ENCODE measurements around the gene PLP2.
A peak's percentile ranks its signal among the peaks of the same experiment; 100 is the strongest.

PLP2 gene

DNA sequence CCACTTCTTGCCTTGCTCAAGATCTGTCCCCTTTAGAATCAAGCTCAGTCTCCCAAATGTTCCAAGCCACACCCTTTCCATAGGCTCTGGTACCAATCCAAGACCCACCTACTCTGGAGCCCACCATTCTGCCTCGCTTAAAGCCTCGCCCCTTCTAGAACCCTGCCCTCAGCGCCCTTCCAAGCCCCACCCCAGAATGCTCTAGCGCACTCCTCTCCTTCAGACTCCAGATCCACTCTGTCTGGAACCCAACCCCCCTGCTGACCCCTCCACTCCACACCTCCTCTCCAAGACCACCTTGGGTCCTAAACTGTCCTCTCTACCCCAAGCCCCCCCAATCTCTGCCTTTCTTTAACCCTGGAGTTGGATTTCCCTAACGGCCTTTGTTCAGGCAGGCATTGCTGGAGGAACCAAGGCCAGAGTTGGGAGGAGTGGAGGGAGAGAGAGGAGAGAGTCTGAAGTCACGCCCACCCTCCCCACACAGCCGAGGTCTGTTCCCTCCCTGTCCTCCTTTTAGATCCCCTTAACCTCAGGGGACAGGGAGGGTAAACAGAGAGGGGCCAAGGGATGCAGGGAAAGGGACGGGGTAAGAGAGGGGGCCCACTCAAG lies 16.9 kb downstream of the PLP2 start:
- Mint-ChIP-seq H3K27ac (no peak overlapping the region), H3K9me3 (no peaks in the 10 kb centered on the region), H3K36me3 (ENCODE audit: low read depth) (no peaks in the 10 kb centered on the region), H3K4me3 (no peak overlapping the region), H3K4me1 (ENCODE audit: low read depth) (peaks cover 43% of the 10 kb centered on the region), H3K27me3 (no peaks in the 10 kb centered on the region)

DNA sequence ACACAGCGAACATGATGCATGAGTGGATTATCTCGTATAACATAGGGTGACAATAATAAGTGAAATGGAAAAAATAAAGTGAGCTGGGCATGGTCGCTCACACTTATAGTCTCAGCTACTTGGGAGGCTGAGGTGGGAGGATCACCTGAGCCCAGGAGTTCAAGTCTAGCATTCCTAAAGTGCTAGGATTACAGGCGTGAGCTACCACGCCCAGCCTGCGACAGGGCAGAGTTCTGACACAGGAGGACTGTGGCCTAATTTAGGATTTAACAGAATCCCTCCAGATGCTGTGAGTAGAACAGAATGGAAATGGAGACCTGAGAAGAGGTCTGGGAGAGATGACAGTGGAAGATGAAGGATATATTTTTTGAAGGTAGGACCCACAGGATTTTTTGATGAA lies 17.9 kb downstream of the PLP2 start:
- H3K27ac Mint-ChIP-seq: peak overlapping the region; percentile 45
- no peaks in the 10 kb centered on the region for H3K9me3 Mint-ChIP-seq
- H3K4me3 Mint-ChIP-seq: peak overlapping the region; percentile 95
- no peaks in the 10 kb centered on the region for H3K36me3 Mint-ChIP-seq (ENCODE audit: low read depth)
- peaks cover 44% of the 10 kb centered on the region for H3K4me1 Mint-ChIP-seq (ENCODE audit: low read depth)
- H3K27me3 Mint-ChIP-seq: no peaks in the 10 kb centered on the region

GRCh38 chrX:49190821-49191573 lies 19.3 kb downstream of the PLP2 start:
- H3K36me3 Mint-ChIP-seq (ENCODE audit: low read depth): no peaks in the 10 kb centered on the region
- peak overlapping the region; percentile 96 for H3K27ac Mint-ChIP-seq
- H3K9me3 Mint-ChIP-seq: no peaks in the 10 kb centered on the region
- no peaks in the 10 kb centered on the region for H3K27me3 Mint-ChIP-seq
- peaks cover 40% of the 10 kb centered on the region for H3K4me1 Mint-ChIP-seq (ENCODE audit: low read depth)
- peak overlapping the region; percentile 95 for H3K4me3 Mint-ChIP-seq

GRCh38 chrX:49191574-49192011 lies 19.9 kb downstream of the PLP2 start:
- no peaks in the 10 kb centered on the region for H3K9me3 Mint-ChIP-seq
- no peaks in the 10 kb centered on the region for H3K36me3 Mint-ChIP-seq (ENCODE audit: low read depth)
- peaks cover 37% of the 10 kb centered on the region for H3K4me1 Mint-ChIP-seq (ENCODE audit: low read depth)
- peak overlapping the region; percentile 95 for H3K4me3 Mint-ChIP-seq
- no peaks in the 10 kb centered on the region for H3K27me3 Mint-ChIP-seq
- H3K27ac Mint-ChIP-seq: peak overlapping the region; percentile 96

GRCh38 chrX:49192722-49193328 lies 21.1 kb downstream of the PLP2 start:
- H3K4me1 Mint-ChIP-seq (ENCODE audit: low read depth): peaks cover 37% of the 10 kb centered on the region
- H3K9me3 Mint-ChIP-seq: no peaks in the 10 kb centered on the region
- no peaks in the 10 kb centered on the region for H3K36me3 Mint-ChIP-seq (ENCODE audit: low read depth)
- no peaks in the 10 kb centered on the region for H3K27me3 Mint-ChIP-seq
- H3K27ac Mint-ChIP-seq: peak overlapping the region; percentile 61
- H3K4me3 Mint-ChIP-seq: peak overlapping the region; percentile 53

GRCh38 chrX:49193542-49193964 lies 21.9 kb downstream of the PLP2 start:
- no peaks in the 10 kb centered on the region for H3K36me3 Mint-ChIP-seq (ENCODE audit: low read depth)
- peaks cover 44% of the 10 kb centered on the region for H3K4me1 Mint-ChIP-seq (ENCODE audit: low read depth)
- no peak overlapping the region for H3K4me3 Mint-ChIP-seq
- no peaks in the 10 kb centered on the region for H3K9me3 Mint-ChIP-seq
- no peaks in the 10 kb centered on the region for H3K27me3 Mint-ChIP-seq
- peak overlapping the region; percentile 49 for H3K27ac Mint-ChIP-seq

DNA sequence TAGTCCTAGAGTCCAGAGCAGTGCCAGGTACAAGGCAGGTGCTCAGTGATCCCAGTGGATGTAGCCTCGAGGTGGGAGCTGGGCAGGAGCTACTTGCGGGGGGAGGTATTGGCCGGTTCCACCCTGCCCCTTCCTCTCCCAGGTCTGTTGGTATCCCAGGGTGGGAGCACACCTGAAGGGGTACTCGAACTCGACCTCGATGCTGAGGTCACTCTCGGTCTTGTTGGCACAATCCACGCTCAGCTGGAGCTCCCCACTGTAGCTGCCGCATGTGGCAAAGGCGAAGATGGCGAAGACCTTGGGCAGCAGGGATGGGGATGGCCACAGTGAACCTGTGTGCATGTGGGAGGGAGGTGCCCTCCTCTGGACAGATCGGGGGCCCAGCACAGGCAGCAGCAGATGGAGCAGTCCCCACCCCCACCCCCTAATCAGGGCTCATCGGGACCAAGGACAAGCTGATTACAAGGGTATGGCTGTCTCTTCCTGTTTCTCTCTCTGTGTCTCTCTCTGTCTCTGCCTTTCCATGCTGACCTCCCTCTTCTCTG lies 25.9 kb downstream of the PLP2 start:
- no peaks in the 10 kb centered on the region for H3K36me3 Mint-ChIP-seq (ENCODE audit: low read depth)
- peaks cover 31% of the 10 kb centered on the region for H3K4me1 Mint-ChIP-seq (ENCODE audit: low read depth)
- no peaks in the 10 kb centered on the region for H3K27me3 Mint-ChIP-seq
- H3K4me3 Mint-ChIP-seq: no peak overlapping the region
- H3K9me3 Mint-ChIP-seq: no peaks in the 10 kb centered on the region
- H3K27ac Mint-ChIP-seq: peak overlapping the region; percentile 20

DNA sequence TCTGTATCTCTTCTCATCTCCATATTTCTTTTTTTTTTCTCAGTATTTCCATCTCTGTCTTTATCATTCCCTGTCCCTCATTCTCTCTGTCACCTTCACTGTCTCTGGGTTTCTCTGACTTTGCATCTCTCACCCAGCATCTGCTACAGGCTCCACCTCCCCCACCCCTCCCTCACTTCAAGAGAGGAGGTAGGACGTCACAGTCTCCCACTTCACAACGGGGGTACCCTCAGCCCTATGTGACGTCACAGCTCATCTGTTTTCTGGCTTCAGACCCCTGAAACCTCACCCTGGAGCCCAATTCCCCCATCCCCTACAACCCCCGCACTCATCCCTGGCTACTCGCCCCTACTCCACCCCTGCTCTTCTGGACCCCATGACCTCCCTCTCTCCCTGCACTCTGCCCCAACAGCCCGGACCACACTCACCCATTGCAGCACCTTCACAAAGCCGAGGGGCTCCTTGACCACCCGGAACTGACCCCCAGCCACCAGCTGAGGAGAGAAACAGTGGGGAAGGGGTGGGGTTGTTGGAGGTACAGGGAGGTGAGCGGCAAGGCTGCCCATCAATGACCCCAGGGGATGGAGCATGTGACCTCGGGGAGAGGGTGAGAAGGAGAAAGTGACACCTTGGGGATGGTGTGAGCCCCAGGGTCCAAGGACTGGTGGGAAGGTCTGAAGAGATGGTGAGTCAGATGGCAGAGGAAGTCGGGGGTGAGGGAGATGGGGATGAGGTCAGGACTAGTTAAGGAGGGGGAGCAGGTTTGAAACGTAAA lies 27.0 kb downstream of the PLP2 start:
- Mint-ChIP-seq H3K36me3 (ENCODE audit: low read depth) (no peaks in the 10 kb centered on the region), H3K4me3 (peak overlapping the region; percentile 60), H3K27me3 (no peaks in the 10 kb centered on the region), H3K9me3 (no peaks in the 10 kb centered on the region), H3K4me1 (ENCODE audit: low read depth) (peaks cover 20% of the 10 kb centered on the region), H3K27ac (peak overlapping the region; percentile 20)

GRCh38 chrX:49199315-49199595 lies 27.6 kb downstream of the PLP2 start:
- H3K27ac Mint-ChIP-seq: no peak overlapping the region
- H3K9me3 Mint-ChIP-seq: no peaks in the 10 kb centered on the region
- peak overlapping the region; percentile 60 for H3K4me3 Mint-ChIP-seq

GRCh38 chrX:49199906-49200771 lies 28.4 kb downstream of the PLP2 start, which contains the start of gene SYP:
Gene SYP (minus strand): TSS chrX:49200193. CDS start chrX:49200186, 7 bp downstream.
- H3K9me3 Mint-ChIP-seq: no peaks in the 10 kb centered on the region
- no peaks in the 10 kb centered on the region for H3K36me3 Mint-ChIP-seq (ENCODE audit: low read depth)
- peaks cover 16% of the 10 kb centered on the region for H3K4me1 Mint-ChIP-seq (ENCODE audit: low read depth)
- H3K27ac Mint-ChIP-seq: peak within 1 kb of the TSS; percentile 76
- no peaks in the 10 kb centered on the region for H3K27me3 Mint-ChIP-seq
- H3K4me3 Mint-ChIP-seq: peak within 1 kb of the TSS; percentile 67

More at GRCh38 chrX:49199315-49199595, 27.6 kb downstream of the PLP2 start:
- Mint-ChIP-seq H3K36me3 (ENCODE audit: low read depth) (no peaks in the 10 kb centered on the region), H3K4me1 (ENCODE audit: low read depth) (peaks cover 16% of the 10 kb centered on the region), H3K27me3 (no peaks in the 10 kb centered on the region)

DNA sequence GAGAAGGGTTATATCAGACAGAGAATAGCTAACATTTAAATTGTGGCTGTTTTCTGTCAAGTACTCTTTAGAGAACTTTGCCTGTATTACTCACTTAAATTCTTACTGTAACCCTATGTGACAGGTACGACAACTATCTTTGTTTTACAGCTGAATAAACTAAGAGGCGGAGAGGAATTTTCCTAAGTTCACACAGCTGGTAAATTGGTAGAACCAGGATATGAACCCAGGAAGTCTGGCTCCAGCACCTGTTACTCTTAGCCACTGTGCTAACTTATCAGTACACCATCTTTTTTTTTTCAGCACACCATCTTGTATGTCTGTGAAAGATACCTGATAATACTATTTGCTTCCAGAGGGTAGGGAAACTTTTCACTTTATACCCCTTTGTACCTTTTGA lies 30.3 kb downstream of the PLP2 start:
- H3K27ac Mint-ChIP-seq: no peak overlapping the region
- H3K4me1 Mint-ChIP-seq (ENCODE audit: low read depth): peaks cover 16% of the 10 kb centered on the region
- H3K4me3 Mint-ChIP-seq: no peak overlapping the region
- H3K27me3 Mint-ChIP-seq: no peaks in the 10 kb centered on the region
- no peaks in the 10 kb centered on the region for H3K36me3 Mint-ChIP-seq (ENCODE audit: low read depth)
- no peaks in the 10 kb centered on the region for H3K9me3 Mint-ChIP-seq

DNA sequence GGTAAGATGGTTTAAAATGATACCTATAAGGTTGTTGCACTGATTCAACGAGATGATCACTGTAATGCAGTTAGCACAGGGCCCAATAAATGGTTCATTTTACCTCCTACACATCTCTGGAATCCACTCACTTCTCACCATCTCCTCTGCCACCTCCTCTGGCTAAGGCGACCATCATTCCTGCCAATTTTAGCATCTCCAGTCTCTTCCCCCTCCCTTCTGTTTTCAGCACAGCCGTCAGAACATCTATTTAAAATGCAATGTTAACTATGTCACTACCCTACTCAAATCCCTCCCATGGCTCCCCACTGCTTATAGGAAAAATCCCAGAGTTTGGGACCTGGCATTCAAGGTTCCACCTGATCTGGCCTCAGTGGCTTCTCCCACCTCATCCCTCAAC lies 31.8 kb downstream of the PLP2 start:
- Mint-ChIP-seq H3K36me3 (ENCODE audit: low read depth) (no peaks in the 10 kb centered on the region), H3K27ac (no peak overlapping the region), H3K4me3 (no peak overlapping the region), H3K9me3 (no peaks in the 10 kb centered on the region), H3K27me3 (no peaks in the 10 kb centered on the region), H3K4me1 (ENCODE audit: low read depth) (peaks cover 10% of the 10 kb centered on the region)

GRCh38 chrX:49204017-49204416 lies 32.3 kb downstream of the PLP2 start:
- Mint-ChIP-seq H3K9me3 (no peaks in the 10 kb centered on the region), H3K27me3 (no peaks in the 10 kb centered on the region), H3K4me3 (no peak overlapping the region), H3K36me3 (ENCODE audit: low read depth) (no peaks in the 10 kb centered on the region), H3K4me1 (ENCODE audit: low read depth) (peaks cover 7% of the 10 kb centered on the region), H3K27ac (no peak overlapping the region)

DNA sequence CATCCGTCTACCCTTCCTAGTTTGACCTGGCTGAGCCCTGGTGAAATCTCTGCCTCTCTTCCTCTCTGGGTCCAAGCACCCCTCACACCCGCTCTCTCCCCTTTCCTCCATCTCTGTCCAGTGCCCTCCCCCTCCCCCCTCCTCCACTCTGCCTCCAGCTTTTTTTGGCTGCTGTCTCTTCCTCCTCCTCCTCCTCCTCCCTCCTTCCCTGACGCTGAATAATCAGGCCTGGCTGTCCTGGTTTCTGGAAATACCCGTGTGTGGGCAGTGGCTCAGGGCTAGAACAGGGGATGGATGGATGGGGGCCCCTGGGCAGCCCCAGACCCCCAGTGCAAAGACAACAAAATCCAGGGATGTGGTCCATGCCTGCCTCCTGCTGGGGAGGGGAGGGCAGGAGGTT lies 33.0 kb downstream of the PLP2 start:
- no peaks in the 10 kb centered on the region for H3K36me3 Mint-ChIP-seq (ENCODE audit: low read depth)
- H3K27me3 Mint-ChIP-seq: no peaks in the 10 kb centered on the region
- H3K9me3 Mint-ChIP-seq: no peaks in the 10 kb centered on the region
- no peak overlapping the region for H3K4me3 Mint-ChIP-seq
- H3K4me1 Mint-ChIP-seq (ENCODE audit: low read depth): peaks cover 6% of the 10 kb centered on the region
- H3K27ac Mint-ChIP-seq: no peak overlapping the region

Measured in stimulated activated naive CD8-positive, alpha-beta T cell treated with anti-CD3 and anti-CD28 coated beads, Interleukin-15, Interleukin-2, amounts not matched to agents 100 ng/mL and 50 ng/mL, for 24 hours (primary cell).